ENCODE results near the gene GAS2L2.

GAS2L2 gene

GRCh38 chr17:35731917-35732805 is 20.9 kb downstream of the GAS2L2 start:
- peak overlapping the region; percentile 60 for H3K4me3 ChIP-seq (ENCODE audit: low read depth, low read length)
- DNase-seq (ENCODE audit: low read depth), result no peak

DNA sequence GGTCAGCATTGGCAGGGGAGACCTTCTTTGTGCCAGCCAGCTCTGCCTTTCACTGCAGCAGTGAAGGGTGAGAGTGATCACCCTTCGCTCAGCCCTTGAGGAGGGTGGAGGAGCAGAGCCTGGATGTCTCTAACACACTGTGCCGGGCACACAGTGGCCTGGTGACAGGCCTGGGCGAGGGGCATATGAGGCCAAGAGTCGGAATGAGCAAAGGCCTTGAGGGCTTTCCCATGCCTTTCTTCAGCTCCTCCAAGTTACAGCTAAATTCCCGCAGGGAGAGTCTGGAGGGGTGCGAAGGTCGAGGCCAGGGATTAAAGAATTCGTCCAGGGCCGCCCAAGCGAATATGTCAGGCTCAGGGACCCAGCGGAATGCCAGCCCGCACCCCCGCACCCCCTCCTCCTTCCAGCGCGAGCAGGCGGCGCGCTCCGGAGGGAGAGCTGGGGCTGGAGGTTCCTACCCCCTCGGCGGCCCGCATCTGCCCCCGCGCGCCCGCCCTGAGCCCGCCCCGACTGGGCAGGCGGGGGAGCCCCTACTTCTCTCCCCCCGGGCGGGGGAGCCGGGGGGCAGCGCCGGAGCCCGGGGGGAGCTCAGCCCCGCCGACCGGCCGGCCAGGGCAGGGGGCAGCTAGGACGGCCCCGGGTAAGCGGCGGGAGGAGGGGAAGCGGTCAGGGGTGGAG is 21.7 kb downstream of the GAS2L2 start, which contains the start of gene RASL10B:
TSS of gene RASL10B (plus strand) at position 401 of the 678 bp plus-strand sequence. CDS start 3,546 bp downstream, outside the sequence.
- peak within 1 kb of the TSS; percentile 60 for H3K4me3 ChIP-seq (ENCODE audit: low read depth, low read length)
- DNase-seq (ENCODE audit: low read depth), result no peak

- no peak overlapping the region for H3K4me3 ChIP-seq (ENCODE audit: low read depth, low read length)
These were observed 22.5 kb downstream of the GAS2L2 start for GRCh38 chr17:35730400-35731005.

DNA sequence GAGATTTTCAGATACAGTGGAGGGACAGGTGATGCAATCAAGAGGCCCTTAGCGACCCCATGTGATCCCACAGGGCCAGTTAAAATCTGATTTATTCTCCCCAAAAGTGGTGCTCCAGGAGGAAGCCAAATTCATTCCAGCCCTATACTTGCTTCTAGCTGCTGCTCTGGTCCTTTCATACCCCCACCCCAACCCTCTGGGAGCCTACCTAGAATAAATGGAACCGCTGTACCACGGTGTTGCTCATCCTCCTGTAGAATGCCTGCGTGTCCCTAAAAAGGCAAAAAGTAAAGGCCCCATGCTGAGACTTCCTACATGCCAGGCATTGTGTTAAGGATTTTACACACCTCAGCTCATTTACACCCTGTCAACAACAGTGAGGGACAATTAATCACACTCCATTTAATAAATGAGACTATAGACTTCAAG is 23.6 kb downstream of the GAS2L2 start:
- H3K4me3 ChIP-seq (ENCODE audit: low read depth, low read length), result no peak overlapping the region
- DNase-seq (ENCODE audit: low read depth), result no peak

More at GRCh38 chr17:35730400-35731005, 22.5 kb downstream of the GAS2L2 start:
- DNase-seq (ENCODE audit: low read depth), result no peak

DNA sequence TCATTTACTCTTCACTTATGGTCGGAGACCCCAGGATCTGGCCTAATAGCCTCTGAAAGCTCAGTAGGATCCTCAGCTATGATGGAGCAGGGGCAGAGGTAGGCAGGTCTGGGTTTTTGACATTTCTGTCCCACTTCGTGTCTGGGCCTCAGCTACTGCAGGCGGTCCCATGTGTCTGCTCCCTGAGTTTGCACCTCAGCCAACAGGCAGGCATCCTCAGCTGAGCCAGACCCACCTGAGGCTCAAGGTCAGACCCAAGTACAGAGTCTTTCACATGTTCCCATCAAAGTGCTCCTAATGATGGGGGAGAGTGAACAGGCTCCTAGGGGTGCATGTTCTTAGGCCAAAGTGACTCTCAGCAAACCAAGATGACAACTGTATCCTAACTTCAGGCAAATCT is 24.5 kb downstream of the GAS2L2 start:
- H3K4me3 ChIP-seq (ENCODE audit: low read depth, low read length), result no peak overlapping the region
- no peak for DNase-seq (ENCODE audit: low read depth)

DNA sequence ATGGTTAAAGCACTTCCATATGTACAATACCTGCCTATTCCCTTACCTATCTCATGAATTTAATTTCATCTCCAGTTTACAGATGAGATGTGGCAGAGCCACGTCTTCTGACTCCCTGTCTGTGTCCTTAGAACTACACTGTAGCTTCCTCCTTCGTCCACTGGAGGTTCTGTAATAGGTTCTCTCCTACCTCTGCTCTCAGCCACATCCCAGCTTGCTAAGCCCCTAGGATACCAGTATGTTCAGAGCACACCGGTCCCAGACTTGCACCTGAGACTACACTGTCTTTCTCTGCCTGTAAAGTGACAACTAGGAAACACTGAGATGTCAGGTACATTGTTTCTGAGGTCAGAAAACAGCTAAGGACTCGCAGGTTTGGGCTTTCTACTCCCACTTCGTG is 25.4 kb downstream of the GAS2L2 start:
- no peak overlapping the region for H3K4me3 ChIP-seq (ENCODE audit: low read depth, low read length)

GRCh38 chr17:35726953-35727460 is 26.0 kb downstream of the GAS2L2 start:
- no peak for DNase-seq (ENCODE audit: low read depth)
- H3K4me3 ChIP-seq (ENCODE audit: low read depth, low read length), result no peak overlapping the region

More for the DNA sequence above, 25.4 kb downstream of the GAS2L2 start:
- DNase-seq (ENCODE audit: low read depth), result no peak

DNA sequence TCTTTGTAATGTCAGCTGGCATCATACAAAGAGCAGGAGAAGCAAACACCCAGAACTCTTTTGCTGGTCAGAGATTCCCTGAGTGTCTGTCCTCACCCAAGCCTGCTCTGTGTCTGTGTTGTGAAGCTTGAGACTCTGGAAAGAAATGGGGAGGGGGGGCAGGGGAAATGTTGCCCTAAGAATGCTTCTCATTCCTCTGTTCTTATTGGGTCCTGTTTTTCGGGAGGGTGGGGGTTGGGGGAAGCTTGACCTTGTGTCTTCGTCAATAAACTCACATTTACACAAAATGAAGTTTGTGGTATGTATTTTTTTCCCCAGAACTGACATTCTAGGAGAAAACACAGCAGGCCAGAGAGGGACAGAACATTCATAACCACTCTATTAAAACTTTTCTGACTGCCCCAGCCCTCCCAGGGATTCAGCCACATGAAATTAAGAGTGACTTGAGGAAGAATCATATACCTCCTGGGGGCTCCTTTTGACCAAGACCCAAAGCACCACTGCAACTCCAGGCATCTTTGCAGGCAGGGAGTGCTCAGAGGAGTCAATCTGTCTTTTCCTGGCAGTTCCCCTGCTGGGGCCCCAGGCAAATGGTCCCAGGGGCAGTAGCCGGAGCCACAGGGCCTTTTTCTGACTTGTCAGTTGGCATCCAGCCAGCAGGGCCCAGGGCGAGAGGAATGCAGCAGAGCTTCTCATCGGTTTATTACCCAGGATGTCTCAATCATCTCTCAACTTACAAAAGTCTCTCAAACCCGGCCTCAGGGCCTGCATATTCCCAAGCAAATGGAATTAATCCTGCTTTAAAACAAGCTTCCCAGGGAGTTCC is 26.7 kb downstream of the GAS2L2 start:
- no peak overlapping the region for H3K4me3 ChIP-seq (ENCODE audit: low read depth, low read length)
- peak; percentile 95 for DNase-seq (ENCODE audit: low read depth)

DNA sequence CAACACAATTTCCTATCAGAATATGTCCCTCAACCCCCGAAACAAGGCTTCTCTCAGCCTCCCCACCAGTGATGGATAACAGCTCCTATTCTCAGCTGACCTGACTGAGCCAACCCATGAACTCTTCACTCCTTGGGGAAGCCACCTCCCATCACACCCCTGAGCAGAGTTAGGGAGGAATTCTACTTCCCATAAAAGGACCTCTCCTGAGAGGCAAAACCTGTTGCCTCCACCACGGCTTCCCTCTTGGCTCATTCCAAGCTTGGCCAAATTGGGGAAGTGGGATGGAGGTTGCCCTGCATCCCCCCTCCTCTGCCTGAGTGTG is 27.3 kb downstream of the GAS2L2 start:
- DNase-seq (ENCODE audit: low read depth), result no peak
- H3K4me3 ChIP-seq (ENCODE audit: low read depth, low read length), result no peak overlapping the region

DNA sequence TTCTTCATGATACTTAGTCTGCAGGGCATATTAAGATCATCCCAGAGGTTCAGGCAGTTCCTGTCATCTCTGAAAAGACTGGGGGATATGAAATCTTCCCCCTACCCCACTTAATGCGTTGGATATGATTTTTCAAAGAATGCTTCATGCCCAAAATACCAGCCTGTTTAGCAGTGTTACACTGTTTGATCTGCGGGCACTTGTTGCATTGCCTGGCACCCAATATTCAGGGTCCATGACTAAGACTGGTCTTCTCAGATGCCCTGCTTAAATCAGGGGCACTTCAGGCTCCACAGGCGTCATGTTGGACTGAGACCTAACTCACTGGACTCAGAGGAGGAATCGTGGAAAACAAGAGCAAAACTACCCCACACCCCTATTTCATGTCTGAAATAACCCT is 28.0 kb downstream of the GAS2L2 start:
- DNase-seq (ENCODE audit: low read depth), result no peak

DNA sequence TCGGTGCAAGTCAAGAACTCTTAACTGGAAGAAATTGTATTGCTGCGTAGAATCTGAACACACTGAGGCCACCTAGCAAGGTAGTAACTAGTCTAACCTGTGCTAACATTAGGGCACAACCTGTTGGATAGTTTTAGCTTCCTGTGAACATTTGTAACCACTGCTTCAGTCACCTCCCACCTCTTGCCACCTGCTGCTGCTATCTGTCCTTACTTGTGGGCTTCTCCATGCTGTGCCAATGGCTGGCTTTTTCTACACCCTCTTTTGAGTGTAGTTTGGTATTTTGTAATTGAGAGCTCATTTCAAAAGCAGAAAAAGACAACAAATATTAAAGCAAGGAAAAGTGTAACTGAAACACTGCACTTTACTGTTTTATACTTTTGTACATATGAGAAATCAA is 29.3 kb downstream of the GAS2L2 start:
- no peak for DNase-seq (ENCODE audit: low read depth)
- no peak overlapping the region for H3K4me3 ChIP-seq (ENCODE audit: low read depth, low read length)

More for the DNA sequence above, 28.0 kb downstream of the GAS2L2 start:
- no peak overlapping the region for H3K4me3 ChIP-seq (ENCODE audit: low read depth, low read length)

DNA sequence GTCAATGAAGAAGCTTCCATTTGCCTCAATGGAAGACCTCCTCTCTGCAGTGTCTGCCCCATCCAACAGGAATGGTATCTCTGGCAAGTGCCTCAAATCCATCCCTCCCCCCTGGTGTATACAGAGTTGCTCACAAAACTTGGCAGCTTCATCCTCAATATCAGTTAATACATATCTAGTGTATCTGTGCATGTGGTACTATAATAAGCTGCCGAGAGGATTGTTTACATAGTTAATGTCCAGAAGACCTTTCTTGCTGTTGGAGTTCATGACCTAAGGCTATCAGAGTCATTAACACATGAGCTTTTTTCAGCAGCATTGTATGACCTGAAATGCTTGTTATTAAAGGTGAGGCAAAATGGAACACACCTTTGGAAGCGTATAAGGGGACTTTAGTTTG is 35.6 kb downstream of the GAS2L2 start:
- H3K4me3 ChIP-seq (ENCODE audit: low read depth, low read length), result no peak overlapping the region
- no peak for DNase-seq (ENCODE audit: low read depth)

DNA sequence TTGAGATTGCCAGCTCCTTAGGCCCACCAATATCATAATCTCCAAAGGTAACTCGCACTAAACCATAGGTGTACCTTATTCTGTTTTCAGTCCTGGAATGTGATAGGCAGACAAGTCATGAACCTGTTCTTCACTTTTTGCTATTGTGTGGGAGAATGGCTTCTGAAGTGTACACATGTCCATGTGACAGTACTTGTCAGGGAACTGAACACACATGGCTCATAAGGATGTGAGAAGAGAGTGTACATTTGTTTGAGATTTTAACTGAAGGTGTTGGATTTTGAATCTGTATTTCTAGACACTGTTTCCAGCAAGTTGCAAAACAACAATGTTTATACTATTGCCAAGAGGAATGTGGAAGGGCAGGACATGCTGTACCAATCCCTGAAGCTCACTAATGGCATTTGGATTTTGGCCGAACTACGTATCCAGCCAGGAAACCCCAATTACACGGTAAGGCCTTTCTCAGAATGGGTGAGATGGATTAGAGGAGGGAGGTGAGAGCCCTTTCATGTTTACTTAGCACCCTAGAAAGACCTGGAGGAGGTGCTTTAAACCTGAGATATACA is 36.1 kb downstream of the GAS2L2 start:
- DNase-seq (ENCODE audit: low read depth), result no peak
- H3K4me3 ChIP-seq (ENCODE audit: low read depth, low read length), result no peak overlapping the region

- no peak for DNase-seq (ENCODE audit: low read depth)
- no peak overlapping the region for H3K4me3 ChIP-seq (ENCODE audit: low read depth, low read length)
These were observed 36.9 kb downstream of the GAS2L2 start for GRCh38 chr17:35716173-35716572.

DNA sequence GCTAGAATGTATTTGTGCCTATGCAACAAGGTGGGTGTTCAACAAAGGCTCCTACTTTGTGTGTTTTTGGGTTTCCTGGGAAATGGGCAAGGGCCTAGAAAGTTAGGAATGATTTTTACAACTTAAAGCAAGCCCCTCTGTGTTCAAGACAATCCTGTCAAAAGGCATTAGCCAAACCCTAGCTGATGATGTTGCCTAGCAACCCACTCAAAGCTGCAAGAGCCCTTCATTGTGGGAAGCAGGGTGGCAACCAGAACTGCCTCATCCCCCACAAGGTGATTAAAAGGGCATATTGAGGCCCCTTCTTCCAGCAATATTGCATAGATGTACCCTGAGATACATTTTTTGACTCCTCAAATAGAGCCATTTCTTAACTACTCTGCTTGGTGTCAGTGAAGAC is 37.6 kb downstream of the GAS2L2 start:
- DNase-seq (ENCODE audit: low read depth), result no peak
- no peak overlapping the region for H3K4me3 ChIP-seq (ENCODE audit: low read depth, low read length)

DNA sequence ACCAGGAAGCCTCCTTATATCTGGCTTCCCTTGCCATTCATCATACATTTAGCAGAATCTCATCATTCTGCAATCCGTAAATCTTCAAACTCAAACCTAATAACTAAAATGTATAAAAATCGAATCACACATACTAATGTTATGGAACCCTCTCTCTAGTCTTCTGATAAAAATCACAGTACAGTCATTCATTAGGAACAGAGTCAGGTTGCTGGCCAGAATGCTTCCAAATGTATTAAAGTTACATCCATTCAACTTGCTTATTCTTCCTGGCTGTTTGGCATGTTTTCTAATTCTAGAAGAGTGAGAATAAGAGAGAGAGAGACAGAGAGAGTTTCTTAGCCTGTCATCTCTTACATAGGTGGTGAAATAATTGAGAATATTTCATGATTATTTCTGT is 38.1 kb downstream of the GAS2L2 start:
- H3K4me3 ChIP-seq (ENCODE audit: low read depth, low read length), result no peak overlapping the region

DNA sequence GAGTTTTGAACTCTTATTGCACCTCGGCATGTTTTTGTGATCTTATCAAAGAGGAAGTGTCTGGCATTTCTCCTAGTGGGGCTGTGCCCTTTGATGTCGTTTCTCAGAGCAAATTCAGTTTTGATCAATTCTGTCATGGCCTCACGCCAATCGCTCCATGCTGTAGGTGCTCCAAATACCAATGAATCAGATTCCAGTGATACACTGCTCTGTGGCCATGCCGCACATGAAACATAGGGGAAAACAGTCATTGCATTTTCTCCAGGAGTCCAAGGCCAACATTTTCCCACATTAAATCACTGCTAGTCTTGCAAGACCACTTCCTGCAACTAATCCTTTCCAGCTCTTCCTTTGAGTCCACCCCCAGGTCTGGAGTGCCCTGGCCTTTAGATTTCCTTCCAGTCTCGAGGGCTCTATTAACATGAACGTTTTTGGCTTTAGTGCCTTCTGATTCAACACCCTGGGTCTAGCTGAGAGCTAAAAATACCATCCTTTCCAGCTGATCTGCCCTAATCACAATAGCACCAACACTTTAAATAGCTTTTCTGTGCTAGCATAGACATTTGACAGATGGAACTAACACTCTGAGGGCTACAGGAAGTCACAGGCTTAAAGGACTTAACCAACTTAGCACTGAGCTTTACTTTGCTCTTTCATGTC is 39.8 kb downstream of the GAS2L2 start:
- peak; percentile 95 for DNase-seq (ENCODE audit: low read depth)
- H3K4me3 ChIP-seq (ENCODE audit: low read depth, low read length), result no peak overlapping the region

More for the DNA sequence above, 38.1 kb downstream of the GAS2L2 start:
- DNase-seq (ENCODE audit: low read depth), result no peak

DNA sequence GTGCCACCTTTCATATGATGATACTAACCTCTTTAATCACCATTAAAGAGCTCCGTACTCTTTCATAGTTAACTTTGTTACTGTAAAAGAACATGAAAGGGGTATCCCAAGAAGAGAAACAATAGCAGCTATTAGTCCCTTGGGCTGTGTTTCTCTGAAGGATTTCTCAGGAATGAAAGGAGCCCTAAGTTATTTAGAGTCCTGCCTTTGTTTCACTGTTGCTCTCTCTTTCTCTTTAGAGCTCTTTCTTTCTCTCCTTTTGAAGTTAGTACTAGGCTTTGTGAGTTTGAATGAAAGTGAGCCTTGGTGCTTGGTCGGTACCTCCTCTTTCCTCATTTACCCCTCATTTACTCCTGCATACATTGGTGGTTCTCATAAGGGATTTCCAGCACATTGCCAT is 42.1 kb downstream of the GAS2L2 start:
- DNase-seq (ENCODE audit: low read depth), result no peak
- no peak overlapping the region for H3K4me3 ChIP-seq (ENCODE audit: low read depth, low read length)

Data from skeletal muscle cell (primary cell).